Measurements from ENCODE around the gene TCP11L2. TPM values are rescaled to one million over a fixed set of nuclear protein-coding genes. Genes with fewer than 3 reads are reported as not detected.
A peak's percentile ranks its signal among the peaks of the same experiment; 100 is the strongest.

The TCP11L2 gene
- total and polyA plus RNA-seq, 2 experiments from 2014 or later: 17.7 to 26.2 TPM

- Histone ChIP-seq H4K20me1 (ENCODE audit: insufficient read depth) (no peaks in the 10 kb centered on the region), H3F3A (ENCODE audit: insufficient read depth) (peaks cover 30% of the 10 kb centered on the region), H3K9me3 (ENCODE audit: low read depth) (no peaks in the 10 kb centered on the region), H3K27ac (peak overlapping the region; percentile 60), H3K36me3 (ENCODE audit: low read depth) (no peaks in the 10 kb centered on the region), H3K9me2 (ENCODE audit: insufficient read depth) (no peaks in the 10 kb centered on the region), H3K4me3 (no peak overlapping the region), H3K27me3 (replicated peaks; ENCODE audit: insufficient read depth) (no peaks in the 10 kb centered on the region), H3K4me1 (ENCODE audit: insufficient read depth) (peaks cover 43% of the 10 kb centered on the region), H3K9ac (peak overlapping the region; percentile 53), H3K4me2 (ENCODE audit: unreplicated experiment) (no peak overlapping the region), H3K79me2 (ENCODE audit: insufficient read depth) (peaks cover 12% of the 10 kb centered on the region), H2AFZ (no peak overlapping the region)
- in situ Hi-C loops (cut with MboI): no loop called here
- DNase-seq: peak; percentile 85
- TF ChIP-seq EZH2 (IDR thresholded peaks at IDR 0.05; ENCODE audit: insufficient read depth, poor library complexity, severe bottlenecking) (no peak), EZH2phosphoT487 (IDR thresholded peaks at IDR 0.05; ENCODE audit: insufficient read depth, low read depth) (no peak)
- 16% methylated on average over 4 of the region's 4 CpGs for WGBS, 2 experiments (ENCODE audit: low coverage in 1 of 2, low lambda C conversion rate in 2 of 2, missing lambda C conversion rate in 2 of 2)
Measured at GRCh38 chr12:106299202-106299774, 3.2 kb upstream of the TCP11L2 start.

- no peak overlapping the region for H3K4me2 ChIP-seq (ENCODE audit: unreplicated experiment)
- H3K27me3 ChIP-seq (replicated peaks; ENCODE audit: insufficient read depth): no peaks in the 10 kb centered on the region
- H3K27ac ChIP-seq: peak overlapping the region; percentile 58; the same call in 1 of the 2 replicates
- peaks cover 47% of the 10 kb centered on the region for H3K4me1 ChIP-seq (ENCODE audit: insufficient read depth)
- no peaks in the 10 kb centered on the region for H4K20me1 ChIP-seq (ENCODE audit: insufficient read depth)
- peaks cover 29% of the 10 kb centered on the region for H3F3A ChIP-seq (ENCODE audit: insufficient read depth)
- in situ Hi-C loops (cut with MboI): no loop called here
- DNase-seq: peak; percentile 20
- H2AFZ ChIP-seq: no peak overlapping the region
- WGBS, 2 experiments (ENCODE audit: low coverage in 1 of 2, low lambda C conversion rate in 2 of 2, missing lambda C conversion rate in 2 of 2): 10 to 17% methylated on average over 1 of the region's 1 CpG
- H3K79me2 ChIP-seq (ENCODE audit: insufficient read depth): peaks cover 26% of the 10 kb centered on the region
- TF ChIP-seq EZH2phosphoT487 (IDR thresholded peaks at IDR 0.05; ENCODE audit: insufficient read depth, low read depth): no peak
- TF ChIP-seq EZH2 (IDR thresholded peaks at IDR 0.05; ENCODE audit: insufficient read depth, poor library complexity, severe bottlenecking): no peak
- peak overlapping the region; percentile 99 for H3K9ac ChIP-seq
- H3K36me3 ChIP-seq (ENCODE audit: low read depth): no peaks in the 10 kb centered on the region
- H3K9me2 ChIP-seq (ENCODE audit: insufficient read depth): no peaks in the 10 kb centered on the region
- no peaks in the 10 kb centered on the region for H3K9me3 ChIP-seq (ENCODE audit: low read depth)
- H3K4me3 ChIP-seq: no peak overlapping the region
Measured at GRCh38 chr12:106300761-106301160, 1.8 kb upstream of the TCP11L2 start.

- no peaks in the 10 kb centered on the region for H3K27me3 ChIP-seq (replicated peaks; ENCODE audit: insufficient read depth)
- H3K9ac ChIP-seq: peak overlapping the region; percentile 99
- H3K4me2 ChIP-seq (ENCODE audit: unreplicated experiment): peak overlapping the region; percentile 67
- DNase-seq: peak; percentile 61
- H4K20me1 ChIP-seq (ENCODE audit: insufficient read depth): no peaks in the 10 kb centered on the region
- no peaks in the 10 kb centered on the region for H3K9me3 ChIP-seq (ENCODE audit: low read depth)
- WGBS, 2 experiments (ENCODE audit: low coverage in 1 of 2, low lambda C conversion rate in 2 of 2, missing lambda C conversion rate in 2 of 2): 0 to 4% methylated on average over 1 of the region's 1 CpG
- peak overlapping the region; percentile 86 for H2AFZ ChIP-seq
- no peak for TF ChIP-seq EZH2 (IDR thresholded peaks at IDR 0.05; ENCODE audit: insufficient read depth, poor library complexity, severe bottlenecking)
- no peak for TF ChIP-seq EZH2phosphoT487 (IDR thresholded peaks at IDR 0.05; ENCODE audit: insufficient read depth, low read depth)
- H3K79me2 ChIP-seq (ENCODE audit: insufficient read depth): peaks cover 31% of the 10 kb centered on the region
- peak overlapping the region; percentile 99; the same call in 1 of the 2 replicates for H3K4me3 ChIP-seq
- peaks cover 42% of the 10 kb centered on the region for H3K4me1 ChIP-seq (ENCODE audit: insufficient read depth)
- in situ Hi-C loops (cut with MboI): no loop called here
- no peaks in the 10 kb centered on the region for H3K9me2 ChIP-seq (ENCODE audit: insufficient read depth)
- H3K27ac ChIP-seq: peak overlapping the region; percentile 58
- H3K36me3 ChIP-seq (ENCODE audit: low read depth): no peaks in the 10 kb centered on the region
- peaks cover 25% of the 10 kb centered on the region for H3F3A ChIP-seq (ENCODE audit: insufficient read depth)
Measured at GRCh38 chr12:106301241-106301610, 1.3 kb upstream of the TCP11L2 start.

- 3 to 5% methylated on average over 25 to 29 of the region's 32 CpGs for WGBS, 2 experiments (ENCODE audit: low coverage in 1 of 2, low lambda C conversion rate in 2 of 2, missing lambda C conversion rate in 2 of 2)
- H3F3A ChIP-seq (ENCODE audit: insufficient read depth): peaks cover 22% of the 10 kb centered on the region; the same call in 1 of the 2 replicates
Measured at GRCh38 chr12:106301611-106302321, 767 bp upstream of the TCP11L2 start.

More at GRCh38 chr12:106301611-106302321, 767 bp upstream of the TCP11L2 start:
- Histone ChIP-seq H3K36me3 (ENCODE audit: low read depth) (no peaks in the 10 kb centered on the region), H3K4me2 (ENCODE audit: unreplicated experiment) (peak overlapping the region; percentile 67), H3K27me3 (replicated peaks; ENCODE audit: insufficient read depth) (no peaks in the 10 kb centered on the region), H3K4me3 (peak overlapping the region; percentile 99), H2AFZ (peak overlapping the region; percentile 86), H4K20me1 (ENCODE audit: insufficient read depth) (no peaks in the 10 kb centered on the region), H3K79me2 (ENCODE audit: insufficient read depth) (peaks cover 33% of the 10 kb centered on the region), H3K9ac (peak overlapping the region; percentile 99), H3K27ac (peak overlapping the region; percentile 58), H3K4me1 (ENCODE audit: insufficient read depth) (peaks cover 37% of the 10 kb centered on the region), H3K9me3 (ENCODE audit: low read depth) (no peaks in the 10 kb centered on the region), H3K9me2 (ENCODE audit: insufficient read depth) (no peaks in the 10 kb centered on the region)
- TF ChIP-seq EZH2 (IDR thresholded peaks at IDR 0.05; ENCODE audit: insufficient read depth, poor library complexity, severe bottlenecking): no peak
- no peak for TF ChIP-seq EZH2phosphoT487 (IDR thresholded peaks at IDR 0.05; ENCODE audit: insufficient read depth, low read depth)
- in situ Hi-C loops (cut with MboI): no loop called here
- peak; percentile 65 for DNase-seq
